Upper lobe of left lung (tissue), 4 donors: ENCODE data around the gene SPDYE2B.
"Not testable (repeated sequence)": the region's sequence is repeated elsewhere in the genome, so short reads cannot be mapped to it uniquely, and the experiment has no call there.

Experiments used
- POLR2A ChIP-seq, 4 donors: fragments of 450-650 bp; IDR thresholded peaks; one replicate each; pipeline ENCODE4 v1.5.1; 2016 to 2017; ENCODE audit warnings: antibody characterized with exemption in 4 of 4, mild to moderate bottlenecking in 2 of 4
- TF ChIP-seq, protein P1 (sequence below), 6 experiments: fragments of 450-650 bp in 4 of 6; fragments of 200-600 bp in 2 of 6; sonication (generic) in 2 of 6; IDR thresholded peaks; one replicate each; pipeline ENCODE4 v1.5.1; 2016 to 2019; ENCODE audit warnings: antibody characterized with exemption in 6 of 6

DNA sequence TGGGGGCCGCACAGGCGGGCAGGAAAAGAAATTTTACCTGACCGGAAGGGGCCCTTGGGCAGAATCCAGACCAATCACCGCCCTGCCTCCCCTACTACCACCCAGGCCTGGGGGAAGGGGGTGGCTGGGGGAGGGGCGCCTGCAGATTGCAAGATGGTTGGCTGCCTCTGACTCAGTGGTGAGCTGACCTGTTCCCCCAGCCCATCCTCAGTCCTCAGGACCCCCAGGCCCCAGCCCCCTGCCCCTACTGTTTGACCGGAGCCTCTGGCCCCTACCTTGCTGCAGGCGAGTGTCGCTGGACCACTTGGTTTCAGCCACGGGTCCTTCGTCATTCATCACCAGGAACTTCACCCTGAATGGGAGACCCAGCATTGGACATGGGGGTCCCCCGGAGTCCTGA, 11.3 kb upstream of the SPDYE2B start:
- TF ChIP-seq, protein P1, sequence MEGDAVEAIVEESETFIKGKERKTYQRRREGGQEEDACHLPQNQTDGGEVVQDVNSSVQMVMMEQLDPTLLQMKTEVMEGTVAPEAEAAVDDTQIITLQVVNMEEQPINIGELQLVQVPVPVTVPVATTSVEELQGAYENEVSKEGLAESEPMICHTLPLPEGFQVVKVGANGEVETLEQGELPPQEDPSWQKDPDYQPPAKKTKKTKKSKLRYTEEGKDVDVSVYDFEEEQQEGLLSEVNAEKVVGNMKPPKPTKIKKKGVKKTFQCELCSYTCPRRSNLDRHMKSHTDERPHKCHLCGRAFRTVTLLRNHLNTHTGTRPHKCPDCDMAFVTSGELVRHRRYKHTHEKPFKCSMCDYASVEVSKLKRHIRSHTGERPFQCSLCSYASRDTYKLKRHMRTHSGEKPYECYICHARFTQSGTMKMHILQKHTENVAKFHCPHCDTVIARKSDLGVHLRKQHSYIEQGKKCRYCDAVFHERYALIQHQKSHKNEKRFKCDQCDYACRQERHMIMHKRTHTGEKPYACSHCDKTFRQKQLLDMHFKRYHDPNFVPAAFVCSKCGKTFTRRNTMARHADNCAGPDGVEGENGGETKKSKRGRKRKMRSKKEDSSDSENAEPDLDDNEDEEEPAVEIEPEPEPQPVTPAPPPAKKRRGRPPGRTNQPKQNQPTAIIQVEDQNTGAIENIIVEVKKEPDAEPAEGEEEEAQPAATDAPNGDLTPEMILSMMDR (IDR thresholded peaks at IDR 0.05): not testable (repeated sequence)
- not testable (repeated sequence) for TF ChIP-seq POLR2A (IDR thresholded peaks at IDR 0.05)
